ENCODE measurements around the gene NCKAP5.
"Not testable (repeated sequence)": the region's sequence is repeated elsewhere in the genome, so short reads cannot be mapped to it uniquely, and the experiment has no call there.

NCKAP5 gene

DNA sequence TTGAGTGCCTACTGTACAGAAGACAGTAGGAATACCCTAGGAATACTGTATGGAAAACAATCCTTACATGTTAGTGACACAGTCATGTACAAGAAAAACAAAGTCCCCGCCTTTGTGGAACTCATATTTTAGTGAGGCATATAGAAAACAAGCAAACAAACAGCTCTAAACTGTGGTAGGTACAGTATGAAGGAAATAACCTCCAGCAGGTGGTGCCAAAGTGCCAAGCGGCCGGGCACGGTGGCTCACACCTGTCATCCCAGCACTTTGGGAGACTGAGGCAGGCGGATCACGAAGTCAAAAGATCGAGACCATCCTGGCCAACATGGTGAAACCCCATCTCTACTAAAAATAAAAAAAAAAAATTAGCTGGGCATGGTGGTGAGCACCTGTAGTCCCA is 48.6 kb downstream of the NCKAP5 start:
- DNase-seq, result not testable (repeated sequence)

DNA sequence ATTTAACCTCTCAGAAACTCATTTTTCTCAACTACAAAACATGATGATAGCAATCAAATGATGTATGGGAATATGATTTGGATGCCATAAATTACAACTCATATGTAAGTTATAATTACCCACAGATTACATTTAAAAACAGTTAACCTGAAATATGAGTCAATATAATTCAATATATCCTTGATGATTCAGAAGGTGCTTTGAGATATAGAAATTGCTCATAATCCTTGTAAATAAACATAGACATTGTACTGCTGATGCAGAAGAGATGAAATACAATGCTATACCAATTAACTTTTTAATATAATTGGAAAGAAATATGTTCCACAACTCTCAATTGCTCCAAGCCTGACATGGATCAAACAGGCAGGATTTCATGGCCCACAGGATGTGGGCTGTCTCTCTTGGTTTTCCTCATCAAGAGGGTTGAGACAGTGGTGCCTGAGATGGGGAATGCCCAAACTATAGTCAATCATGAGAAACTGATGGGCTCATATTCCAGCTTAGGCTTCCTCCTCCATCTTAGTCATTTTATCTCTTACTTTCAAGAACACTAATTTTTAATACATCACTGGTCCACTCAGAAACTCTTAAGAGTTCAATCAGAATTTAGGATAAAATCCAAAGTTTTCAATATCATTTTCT is 49.4 kb downstream of the NCKAP5 start:
- DNase-seq, result no peak

DNA sequence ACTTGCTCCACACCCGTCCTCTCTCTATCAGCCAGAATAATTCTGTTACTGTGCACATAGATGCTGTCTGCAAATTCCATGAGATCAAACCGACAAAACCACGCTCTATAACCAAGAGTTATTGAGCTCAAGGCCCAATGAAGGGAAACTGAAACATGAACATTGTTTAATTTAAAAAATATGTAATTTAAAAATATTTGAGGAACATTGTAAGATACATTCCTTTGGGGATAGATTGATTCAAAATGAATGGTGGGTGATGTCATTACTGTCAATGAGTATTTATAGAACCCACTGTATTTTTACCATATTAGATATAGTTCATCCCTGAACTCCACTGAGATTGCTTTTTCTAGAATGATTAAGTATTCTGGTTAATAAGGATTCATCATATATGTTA is 50.4 kb downstream of the NCKAP5 start:
- no peak for DNase-seq

DNA sequence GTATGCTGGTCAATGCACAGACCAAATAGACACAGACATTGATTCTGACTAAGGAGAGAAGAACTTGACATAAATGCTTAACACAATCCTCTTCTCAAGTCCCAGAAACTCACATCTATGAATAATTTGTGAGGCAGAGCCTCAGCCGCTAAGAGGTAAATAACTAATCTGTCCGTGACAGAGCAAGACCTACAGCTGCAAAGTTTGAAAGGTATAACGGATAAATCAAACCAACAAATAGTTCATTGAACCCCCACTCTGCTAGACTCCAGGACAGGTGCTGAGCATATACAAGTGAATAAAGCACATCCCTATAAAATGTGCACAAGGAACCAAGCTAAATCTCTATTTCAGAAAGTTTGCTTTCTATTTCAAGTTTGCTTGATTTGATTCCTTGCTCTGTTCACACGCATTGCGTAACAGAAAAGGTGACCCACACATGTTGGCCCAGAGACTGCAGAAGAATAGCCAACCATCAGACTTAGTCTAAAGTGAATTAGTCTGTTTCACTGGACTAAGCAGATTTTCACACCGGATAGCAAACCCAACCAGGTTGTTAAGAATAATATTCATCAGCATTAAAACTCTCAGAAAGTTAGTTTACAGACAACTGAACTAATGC is 51.7 kb downstream of the NCKAP5 start:
- DNase-seq, result no peak

DNA sequence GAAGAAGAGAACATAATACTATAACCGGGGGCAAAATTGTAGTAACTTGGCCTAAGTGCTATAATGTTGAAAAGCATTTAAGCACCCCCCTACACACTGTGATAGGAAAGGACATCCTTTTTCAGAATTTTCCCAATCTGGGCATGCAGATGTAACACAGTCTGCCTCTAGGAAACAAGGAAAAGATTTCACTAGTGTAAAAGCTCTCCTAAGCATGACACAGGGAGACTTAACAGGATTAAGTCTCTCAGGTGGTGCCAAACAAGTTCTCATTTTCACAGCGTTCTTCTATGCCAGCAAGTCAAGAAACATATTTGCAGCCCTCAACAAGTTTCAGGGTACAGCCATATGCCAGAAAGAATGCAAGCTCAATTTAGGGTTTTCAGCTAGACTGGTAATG is 53.0 kb downstream of the NCKAP5 start:
- no peak for DNase-seq

DNA sequence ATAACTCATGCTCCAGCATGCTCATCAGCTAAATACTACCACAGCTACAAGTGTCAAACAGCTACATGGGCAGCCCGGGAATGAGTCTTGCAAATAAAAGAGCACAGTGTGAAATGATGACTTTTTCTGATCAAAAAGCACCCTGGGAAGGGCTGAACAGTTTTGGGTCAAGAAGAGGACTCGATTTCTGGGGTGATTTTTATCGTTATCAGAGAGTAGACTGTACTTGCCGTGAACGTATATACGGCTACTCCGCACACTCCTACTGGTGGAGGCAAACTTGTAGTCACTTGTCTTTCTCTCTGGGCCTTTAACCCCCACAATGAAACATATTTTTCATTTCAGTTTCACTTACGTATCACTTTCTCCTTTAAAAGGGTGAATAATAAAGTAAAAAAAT is 54.4 kb downstream of the NCKAP5 start:
- no peak for DNase-seq

DNA sequence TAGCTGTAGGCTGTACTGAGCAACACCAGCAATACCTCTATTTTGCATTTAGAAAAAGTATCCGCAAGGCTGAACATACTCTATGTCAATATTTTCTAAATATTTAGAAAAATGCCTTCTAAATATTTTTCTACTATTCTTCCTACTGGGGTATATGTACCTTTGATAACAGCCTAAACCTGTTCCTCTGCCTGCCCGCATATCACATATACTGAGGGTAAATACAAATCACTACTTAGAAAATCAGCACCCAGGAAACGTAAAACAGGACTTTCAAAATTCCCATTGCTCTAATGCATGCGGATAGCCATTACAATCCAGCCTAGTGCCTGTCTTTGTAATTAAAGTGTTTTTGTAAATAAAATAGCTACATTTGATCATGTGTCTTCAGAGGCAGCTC is 56.1 kb downstream of the NCKAP5 start:
- no peak for DNase-seq

DNA sequence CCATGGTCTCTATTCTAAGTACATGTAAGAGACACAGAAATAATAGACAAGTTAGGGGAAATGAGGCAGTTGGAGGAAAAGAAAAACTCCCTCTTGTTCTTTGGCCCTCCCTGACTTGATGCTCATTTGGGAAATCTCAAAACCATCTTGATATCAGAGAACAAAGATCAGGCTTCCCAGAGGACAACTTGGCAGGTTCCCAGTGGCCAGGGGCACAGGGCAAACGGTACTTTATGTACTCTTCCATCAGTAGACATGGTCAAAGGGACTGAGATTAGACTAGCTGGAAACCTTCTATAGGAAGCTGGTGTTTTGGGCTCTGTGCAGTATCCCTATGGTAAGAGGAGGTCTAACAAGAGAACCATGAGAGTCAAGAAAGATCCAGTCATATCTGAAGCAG is 56.6 kb downstream of the NCKAP5 start:
- no peak for DNase-seq

DNA sequence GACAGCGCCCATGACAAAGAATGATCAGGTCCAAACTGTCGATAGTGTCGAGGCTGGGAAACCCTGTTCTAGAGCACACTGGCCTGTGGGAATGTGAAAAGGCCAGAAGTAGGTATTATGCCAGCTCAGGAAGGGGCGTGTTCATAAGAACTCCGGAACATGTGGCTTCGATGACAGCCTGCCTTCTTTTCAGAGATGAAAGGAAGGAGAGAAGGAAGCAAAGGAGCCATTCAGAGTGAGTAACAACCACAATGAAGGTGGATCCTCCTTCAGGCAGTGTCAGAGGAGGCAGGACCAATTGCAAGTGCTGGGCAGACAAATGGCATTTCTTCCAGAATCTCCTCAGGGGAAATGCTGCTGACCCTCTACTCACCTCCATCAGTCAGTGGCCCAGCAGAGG is 58.5 kb downstream of the NCKAP5 start:
- DNase-seq, result no peak

DNA sequence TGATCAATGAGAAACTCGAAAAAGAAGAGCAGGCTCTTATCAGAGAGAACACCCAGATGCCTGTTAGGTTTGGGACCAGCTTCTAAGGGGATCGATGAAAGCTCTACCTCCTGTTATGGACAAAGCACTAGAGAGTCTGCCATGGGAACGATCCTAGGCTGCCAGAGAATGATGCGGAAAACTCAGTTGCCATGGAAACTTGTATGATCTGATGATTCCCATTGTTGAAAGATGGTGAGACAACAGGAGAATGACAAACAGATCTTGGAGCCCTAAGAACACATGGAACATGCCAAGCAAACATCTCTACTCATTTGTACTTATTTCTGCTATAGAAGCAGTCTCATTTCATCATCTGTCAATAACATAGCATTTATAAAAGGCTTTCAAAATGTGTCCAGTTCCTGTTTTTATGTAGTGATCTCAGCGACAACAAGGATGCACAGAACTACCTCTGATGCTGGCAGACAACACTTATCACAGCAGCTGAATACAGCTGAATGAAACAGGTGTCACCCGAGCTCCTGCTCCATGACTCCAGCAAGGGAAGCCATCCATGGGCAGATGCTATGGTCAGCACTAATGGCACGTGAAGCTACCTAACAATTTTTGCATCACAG is 59.6 kb downstream of the NCKAP5 start:
- no peak for DNase-seq

DNA sequence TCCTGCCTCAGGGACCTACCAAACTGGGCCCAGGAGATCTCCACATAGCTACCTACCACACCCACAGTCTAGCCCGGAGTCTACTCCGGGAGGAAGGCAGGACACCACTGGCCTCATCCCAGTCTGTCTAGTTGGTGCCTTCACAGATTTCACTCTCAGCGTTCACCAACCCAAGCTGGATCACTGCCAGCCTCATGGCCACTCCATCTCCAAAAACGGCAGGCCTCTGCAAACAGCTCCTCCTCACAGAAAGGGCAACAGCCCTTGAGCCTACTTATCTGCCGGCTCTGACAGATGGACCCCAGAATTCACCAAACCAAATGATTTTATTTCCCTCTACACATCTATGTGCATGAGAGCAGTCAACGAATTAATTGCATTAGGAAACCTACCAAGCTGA is 61.3 kb downstream of the NCKAP5 start:
- DNase-seq, result no peak

DNA sequence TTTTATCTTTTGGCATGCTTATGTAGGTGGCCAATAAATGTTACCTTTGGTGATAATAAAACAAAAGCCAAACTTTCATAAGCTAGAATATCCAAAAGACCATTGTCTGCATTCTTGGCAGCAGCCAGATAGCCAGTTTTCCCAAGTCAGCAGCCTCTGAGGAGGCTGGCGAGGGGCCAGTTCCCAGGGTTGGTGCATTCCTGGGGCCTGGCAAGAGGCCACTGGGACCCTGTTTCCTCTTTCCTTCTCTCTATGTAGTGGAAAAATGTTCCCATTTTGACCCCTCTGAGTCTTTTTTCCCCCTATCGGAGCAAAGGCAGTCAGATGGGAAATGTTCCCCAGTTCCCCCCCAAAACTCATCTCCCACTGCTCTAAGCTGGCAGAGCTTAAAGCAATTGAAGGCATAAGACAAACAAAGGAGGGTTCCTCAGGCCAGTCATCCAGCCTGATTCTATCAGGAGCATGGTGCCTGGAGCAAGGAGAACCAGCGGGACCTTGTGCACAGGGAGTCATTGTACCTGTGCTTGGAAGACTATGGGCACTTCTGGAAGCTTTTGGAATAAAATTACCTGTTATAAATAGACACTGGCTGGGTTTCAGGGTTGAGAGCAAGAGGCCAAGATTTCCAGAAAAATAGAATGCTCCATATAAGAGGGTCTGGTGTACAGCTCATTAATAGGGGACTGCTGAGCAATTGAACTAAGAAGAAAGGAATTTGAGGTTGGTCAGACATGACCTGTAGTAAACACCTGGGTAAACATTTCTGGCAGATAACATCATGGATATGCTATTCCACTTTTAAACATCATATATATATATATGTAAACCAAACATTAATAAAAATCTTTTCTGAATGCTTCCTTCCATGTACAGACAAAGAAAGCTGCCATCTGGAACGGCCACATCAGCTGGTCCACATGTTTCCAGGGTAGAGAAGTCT is 63.4 kb downstream of the NCKAP5 start:
- no peak for DNase-seq

DNA sequence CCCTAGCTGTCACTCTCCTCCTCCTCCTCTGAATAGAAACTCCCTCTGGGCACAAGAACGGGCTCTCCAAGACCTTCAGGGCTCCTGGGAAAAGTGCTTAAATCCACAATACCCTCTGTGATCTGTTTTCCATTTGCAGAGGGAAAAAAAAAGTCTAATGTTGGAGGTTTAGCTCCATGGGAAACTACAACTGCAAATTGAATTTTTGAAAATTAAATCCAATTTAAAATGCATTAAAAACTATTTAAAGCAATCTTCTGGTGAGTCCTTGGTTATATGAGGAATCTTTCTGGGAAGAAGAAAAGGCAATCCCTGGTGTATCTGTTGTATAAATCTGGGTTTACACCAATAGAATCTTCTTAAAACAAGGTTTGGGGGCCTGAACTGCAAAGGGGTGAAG is 64.3 kb downstream of the NCKAP5 start:
- DNase-seq, result no peak

DNA sequence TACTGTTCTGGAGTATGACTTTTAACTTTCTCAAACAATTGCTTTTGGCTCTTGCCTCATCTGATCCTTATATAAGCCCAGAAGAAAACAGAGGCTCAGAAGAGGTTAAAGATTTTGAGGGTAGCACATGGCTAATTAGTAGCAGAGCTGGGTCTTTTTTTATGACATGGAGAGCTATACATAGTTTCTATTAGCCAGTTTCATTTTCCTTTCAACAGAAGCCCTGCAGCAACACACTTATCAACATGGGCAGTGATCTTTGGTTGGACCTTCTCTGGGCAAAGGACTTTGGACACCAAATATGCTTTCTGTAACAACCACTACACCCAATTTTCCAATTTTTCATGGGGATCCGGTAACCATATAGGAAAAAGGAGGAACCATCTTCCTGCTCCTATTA is 64.9 kb downstream of the NCKAP5 start:
- DNase-seq, result no peak

DNA sequence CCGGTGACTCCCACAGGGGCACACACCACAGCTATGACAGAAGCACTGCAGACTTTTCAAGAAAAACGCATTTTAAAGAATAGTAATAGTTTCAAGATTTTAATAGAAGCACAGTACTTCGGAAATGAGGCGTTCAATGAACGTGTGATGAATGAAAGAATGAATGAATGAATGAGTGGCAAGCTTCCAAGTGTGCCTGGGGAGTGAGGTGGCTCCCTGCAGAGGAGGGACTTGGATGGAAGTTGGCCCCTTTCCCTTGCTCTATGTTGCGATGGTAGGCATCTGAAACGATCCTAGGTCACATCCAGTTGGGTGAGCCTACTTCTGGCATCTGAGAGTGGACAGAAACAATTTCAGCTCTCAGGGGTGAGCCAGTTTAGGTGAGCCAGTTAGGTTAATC is 65.6 kb downstream of the NCKAP5 start:
- DNase-seq, result no peak

DNA sequence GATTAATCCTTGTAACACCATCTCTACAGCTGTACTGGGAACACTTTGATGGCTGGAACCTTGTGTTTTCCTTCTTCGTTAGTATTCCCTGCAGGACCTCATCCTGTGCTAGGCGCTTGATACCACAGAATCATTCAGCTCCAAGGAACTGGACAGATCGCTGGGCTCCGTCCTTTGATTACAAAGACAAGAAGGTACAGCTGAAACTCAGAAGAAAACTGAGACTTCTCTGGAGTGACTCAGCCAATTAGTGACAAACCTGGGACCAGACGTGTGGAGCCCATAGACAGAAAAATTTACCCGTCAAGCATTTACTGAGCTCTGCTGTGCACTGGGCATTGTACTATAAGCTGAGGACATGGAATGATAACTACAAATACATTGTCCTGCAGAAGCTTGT is 67.3 kb downstream of the NCKAP5 start:
- no peak for DNase-seq

DNA sequence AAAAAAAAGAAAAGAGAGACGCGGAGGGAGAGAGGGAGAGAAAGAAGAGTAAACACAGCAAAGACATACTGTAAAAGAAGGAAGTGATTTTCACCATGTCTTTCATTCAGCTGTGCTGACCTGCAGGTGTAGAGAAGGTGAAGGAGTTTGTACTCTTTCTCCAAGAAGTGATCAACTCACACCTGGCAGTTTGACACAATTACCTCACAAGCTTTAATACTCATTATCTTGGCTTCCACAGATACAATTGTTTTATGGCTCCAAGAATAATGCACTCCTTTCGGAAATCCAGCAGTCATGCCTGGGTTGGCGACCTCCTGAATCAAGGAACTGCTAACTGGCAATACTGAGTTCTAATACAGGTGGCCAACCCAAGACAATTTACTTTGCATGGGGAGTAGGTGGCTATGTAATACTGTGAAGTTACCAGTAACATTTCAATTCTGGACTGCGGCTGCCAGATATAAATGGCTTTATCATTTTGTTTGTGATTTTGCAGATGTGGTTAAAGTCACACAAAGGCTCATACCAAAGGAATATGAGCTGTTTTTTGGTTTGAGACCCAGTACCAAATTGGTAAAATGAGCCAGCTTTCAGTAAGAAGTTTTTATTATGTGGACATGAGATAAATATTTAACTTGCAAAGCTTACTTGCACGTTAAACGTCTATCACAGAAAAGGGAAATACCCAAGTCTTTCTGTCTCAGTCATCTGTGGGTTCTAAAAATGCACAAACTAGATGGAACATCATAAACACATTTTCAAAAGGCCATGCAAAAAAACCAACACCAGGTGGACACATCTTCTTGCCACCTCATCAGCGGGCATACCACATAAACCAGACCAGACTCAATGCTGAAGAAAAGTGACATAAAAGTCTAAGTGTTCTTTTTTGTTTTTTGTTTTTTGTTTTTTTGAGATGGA is 69.3 kb downstream of the NCKAP5 start:
- DNase-seq, result no peak

DNA sequence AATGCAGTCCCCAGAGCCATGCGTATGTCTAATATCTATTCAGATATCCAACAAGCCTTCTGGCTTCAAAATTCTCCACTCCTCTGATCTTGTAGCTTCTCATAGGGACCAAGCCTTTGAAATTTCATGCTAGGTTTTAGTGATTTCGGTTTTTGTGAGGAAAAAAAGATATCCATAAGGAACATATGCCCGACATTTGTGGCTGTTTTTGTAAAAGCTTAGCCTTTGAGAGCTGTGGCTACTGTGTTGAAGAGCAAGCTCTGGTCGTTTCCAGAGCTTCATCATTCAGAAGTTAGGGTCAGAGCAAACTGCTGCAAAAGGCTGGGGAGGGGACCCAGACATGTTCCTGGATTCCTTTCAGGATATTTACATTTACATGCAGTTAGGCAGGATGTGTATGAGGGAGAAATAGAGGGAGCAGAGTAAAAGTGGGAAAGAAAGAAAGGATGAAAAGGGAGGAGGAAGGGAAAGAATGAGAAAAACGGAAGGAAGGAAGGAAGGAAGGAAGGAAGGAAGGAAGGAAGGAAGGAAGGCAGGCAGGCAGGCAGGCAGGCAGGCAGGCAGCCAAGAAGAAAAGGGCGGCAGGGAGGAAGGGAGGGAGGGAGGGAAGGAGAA is 70.2 kb downstream of the NCKAP5 start:
- DNase-seq, result no peak

DNA sequence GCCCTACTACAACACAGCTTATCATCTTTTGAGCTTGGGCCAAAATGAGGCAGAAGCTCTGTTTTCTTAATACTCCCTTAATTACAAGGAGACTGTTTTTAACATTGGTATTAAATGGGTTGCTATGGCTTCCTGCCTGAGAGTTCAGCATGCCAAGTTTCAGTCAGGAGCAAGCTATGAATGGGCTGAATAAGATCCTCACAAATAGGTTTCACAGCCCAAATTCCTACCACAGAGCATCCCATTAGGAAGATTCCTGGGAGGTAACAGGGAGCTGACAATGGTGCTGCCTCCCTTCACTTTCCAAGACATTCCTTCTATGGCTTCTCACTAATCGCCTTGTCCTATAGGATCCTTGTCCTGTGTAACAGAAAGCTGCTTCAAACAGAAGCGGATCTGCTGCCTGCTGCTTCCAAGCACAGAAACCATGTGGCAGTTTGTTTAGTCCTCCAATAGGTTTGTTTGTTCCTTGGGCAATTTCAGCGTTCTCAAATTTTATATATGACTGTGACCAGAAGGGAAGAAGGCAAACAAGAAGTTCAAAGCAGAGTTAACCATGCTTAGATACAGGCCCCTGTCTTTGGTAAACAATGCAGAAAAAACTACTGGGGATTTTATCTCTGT is 70.9 kb downstream of the NCKAP5 start:
- no peak for DNase-seq

DNA sequence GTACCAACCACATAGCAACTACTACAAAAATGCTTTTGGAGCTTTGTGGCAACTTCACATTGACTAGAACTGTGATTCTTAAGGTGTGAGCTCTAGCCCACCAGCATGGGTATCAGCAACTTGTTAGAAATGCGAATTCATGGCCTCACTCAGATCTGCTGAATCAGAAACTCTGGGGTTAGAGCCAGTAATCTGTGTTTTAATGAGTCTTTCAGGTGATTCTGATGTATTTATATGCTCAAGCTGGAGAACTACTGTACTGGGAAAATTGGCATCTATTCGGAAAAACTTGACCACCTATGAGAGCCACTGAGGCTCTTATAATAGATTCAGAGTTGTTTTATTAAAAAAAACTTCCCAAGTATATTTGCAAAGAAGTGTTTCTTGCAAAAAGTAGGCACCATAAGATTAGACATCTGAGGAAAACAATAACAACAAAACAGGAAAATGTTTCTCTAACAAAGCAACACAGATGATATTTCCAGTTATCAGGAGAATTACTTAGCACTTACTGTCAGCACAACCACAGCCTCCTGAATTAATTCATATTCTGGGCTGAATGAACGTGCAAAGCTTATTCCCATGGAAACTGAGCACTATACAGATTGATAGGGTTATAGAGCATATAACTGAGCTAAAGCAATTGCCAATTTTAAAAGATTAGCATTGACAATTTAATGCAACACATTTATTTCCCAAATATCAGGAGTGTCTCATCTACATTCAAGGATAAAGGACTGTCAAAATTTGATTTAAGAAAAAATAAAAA is 71.6 kb downstream of the NCKAP5 start:
- no peak for DNase-seq

DNA sequence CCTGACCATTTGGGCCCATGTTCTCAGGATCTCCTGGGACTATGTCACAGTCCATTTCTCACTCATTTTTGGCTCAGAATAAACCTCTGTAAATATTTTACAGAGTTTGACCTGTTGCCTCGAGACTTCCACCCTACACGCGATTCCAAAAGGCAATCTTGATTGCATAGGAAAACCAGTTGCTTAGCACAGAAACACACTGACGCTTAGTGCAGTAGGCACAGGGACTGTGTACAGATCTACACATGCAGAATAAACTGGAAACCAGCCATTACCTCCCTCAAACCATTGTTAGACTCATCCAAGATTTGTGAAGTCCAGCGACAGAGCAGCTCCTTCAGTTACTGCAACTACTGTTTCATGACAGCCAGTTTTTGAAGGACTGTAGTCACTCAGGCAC is 73.0 kb downstream of the NCKAP5 start:
- DNase-seq, result no peak
